Ovary (tissue), 3 donors: Measurements from ENCODE around the gene C1orf122.
A peak's percentile ranks its signal among the peaks of the same experiment; 100 is the strongest.

Source experiments
- EP300 ChIP-seq: sonication (generic); formaldehyde crosslinking; IDR thresholded peaks from one replicate; pipeline ENCODE4 v1.6.1; 2017; ENCODE audit warnings: antibody characterized with exemption
- POLR2A ChIP-seq: fragments of 450-650 bp; IDR thresholded peaks from one replicate; pipeline ENCODE4 v1.6.1; 2017; ENCODE audit warnings: antibody characterized with exemption, mild to moderate bottlenecking, moderate library complexity
- TF ChIP-seq, protein P1 (sequence below), 3 donors: fragments of 450-650 bp in 2 of 3; fragments of 200-600 bp in 1 of 3; IDR thresholded peaks; one replicate each; pipeline versions ENCODE4 v1.5.1 to v1.8.0; 2016 to 2022; ENCODE audit warnings: antibody characterized with exemption in 3 of 3, mild to moderate bottlenecking in 1 of 3
- donor health status: DM: no; HTN: no; CAD: no.

DNA sequence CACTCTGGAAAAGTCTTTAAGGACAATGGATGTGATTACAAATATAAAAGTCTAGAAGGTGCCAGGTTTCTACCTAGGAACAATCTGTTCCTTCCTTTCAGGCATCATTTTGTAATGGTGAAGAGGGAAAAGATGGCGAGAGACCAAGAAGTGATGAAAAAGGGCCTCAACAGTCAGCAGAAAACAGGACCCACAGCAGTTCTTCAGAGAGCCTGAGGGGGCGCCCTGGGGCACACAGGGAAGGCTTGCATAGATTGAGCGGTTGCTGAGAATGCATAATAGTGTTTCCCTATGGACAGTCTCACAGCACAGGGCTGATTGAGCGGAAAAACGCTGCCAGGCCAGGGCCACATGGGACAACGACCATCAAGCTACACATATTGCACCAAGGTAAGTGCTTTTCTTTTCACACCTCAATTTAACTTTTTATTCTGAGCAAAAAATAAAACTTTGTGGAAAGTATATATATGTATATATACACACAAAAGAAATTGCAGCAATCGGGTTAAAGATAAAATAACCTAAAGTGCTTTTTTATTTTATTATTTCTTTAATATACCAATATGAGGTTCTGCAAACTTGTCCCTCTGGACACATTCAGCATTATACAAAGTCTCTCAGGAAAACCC lies 3.6 kb downstream of the C1orf122 start:
- TF ChIP-seq, protein P1, sequence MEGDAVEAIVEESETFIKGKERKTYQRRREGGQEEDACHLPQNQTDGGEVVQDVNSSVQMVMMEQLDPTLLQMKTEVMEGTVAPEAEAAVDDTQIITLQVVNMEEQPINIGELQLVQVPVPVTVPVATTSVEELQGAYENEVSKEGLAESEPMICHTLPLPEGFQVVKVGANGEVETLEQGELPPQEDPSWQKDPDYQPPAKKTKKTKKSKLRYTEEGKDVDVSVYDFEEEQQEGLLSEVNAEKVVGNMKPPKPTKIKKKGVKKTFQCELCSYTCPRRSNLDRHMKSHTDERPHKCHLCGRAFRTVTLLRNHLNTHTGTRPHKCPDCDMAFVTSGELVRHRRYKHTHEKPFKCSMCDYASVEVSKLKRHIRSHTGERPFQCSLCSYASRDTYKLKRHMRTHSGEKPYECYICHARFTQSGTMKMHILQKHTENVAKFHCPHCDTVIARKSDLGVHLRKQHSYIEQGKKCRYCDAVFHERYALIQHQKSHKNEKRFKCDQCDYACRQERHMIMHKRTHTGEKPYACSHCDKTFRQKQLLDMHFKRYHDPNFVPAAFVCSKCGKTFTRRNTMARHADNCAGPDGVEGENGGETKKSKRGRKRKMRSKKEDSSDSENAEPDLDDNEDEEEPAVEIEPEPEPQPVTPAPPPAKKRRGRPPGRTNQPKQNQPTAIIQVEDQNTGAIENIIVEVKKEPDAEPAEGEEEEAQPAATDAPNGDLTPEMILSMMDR (IDR thresholded peaks at IDR 0.05) = peak in 1 of 3 donors; percentile 33
- TF ChIP-seq POLR2A = no peak
- TF ChIP-seq EP300 = no peak
